ENCODE data around the gene GPR141. TPM values are rescaled to one million over a fixed set of nuclear protein-coding genes. Genes with fewer than 3 reads are reported as not detected.

Gene GPR141
- total RNA-seq, 1 experiment from 2014 or later = not detected

DNA sequence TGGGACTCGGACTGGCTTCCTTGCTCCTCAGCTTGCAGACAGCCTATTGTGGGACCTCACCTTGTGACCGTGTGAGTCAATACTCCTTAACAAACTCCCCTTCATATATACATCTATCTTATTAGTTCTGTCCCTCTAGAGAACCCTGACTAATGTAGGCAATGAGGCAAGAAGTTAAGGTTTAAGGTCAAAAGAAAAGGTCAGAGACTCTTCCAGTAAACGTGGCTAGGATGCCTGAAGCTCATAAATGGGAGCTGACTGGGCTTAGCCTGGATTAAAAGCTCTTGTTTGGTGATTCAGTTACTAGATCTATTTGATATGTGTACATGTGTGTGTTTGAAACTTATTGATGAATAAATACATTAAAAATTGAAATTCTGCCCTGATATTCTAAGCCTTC, 10.6 kb upstream of the GPR141 start:
- Histone ChIP-seq H3K36me3 (ENCODE audit: insufficient read depth, low read length) (no peaks in the 10 kb centered on the region), H3K4me1 (ENCODE audit: low read length) (no peaks in the 10 kb centered on the region), H3K79me2 (ENCODE audit: low read length) (no peaks in the 10 kb centered on the region), H2AFZ (ENCODE audit: low read length) (no peak overlapping the region), H3K9me3 (ENCODE audit: low read length) (no peaks in the 10 kb centered on the region), H3K9me2 (replicated peaks; ENCODE audit: insufficient read depth, low read length) (no peaks in the 10 kb centered on the region), H3K27ac (ENCODE audit: low read length) (no peak overlapping the region), H3K4me2 (ENCODE audit: low read depth, low read length, poor library complexity, severe bottlenecking) (no peak overlapping the region), H4K20me1 (ENCODE audit: insufficient read depth, low read depth, low read length) (no peaks in the 10 kb centered on the region), H3K27me3 (ENCODE audit: low read length) (no peaks in the 10 kb centered on the region), H3K9ac (ENCODE audit: low read length) (no peak overlapping the region), H3K4me3 (ENCODE audit: low read length) (no peak overlapping the region)
- no peak for DNase-seq

- no peaks in the 10 kb centered on the region for H3K9me2 ChIP-seq (replicated peaks; ENCODE audit: insufficient read depth, low read length)
- H3K79me2 ChIP-seq (ENCODE audit: low read length) = no peaks in the 10 kb centered on the region
- H3K36me3 ChIP-seq (ENCODE audit: insufficient read depth, low read length) = no peaks in the 10 kb centered on the region
- H2AFZ ChIP-seq (ENCODE audit: low read length) = no peak overlapping the region
- H3K27ac ChIP-seq (ENCODE audit: low read length) = no peak overlapping the region
- H3K4me1 ChIP-seq (ENCODE audit: low read length) = no peaks in the 10 kb centered on the region
- no peak overlapping the region for H3K4me2 ChIP-seq (ENCODE audit: low read depth, low read length, poor library complexity, severe bottlenecking)
- no peaks in the 10 kb centered on the region for H3K27me3 ChIP-seq (ENCODE audit: low read length)
- DNase-seq = no peak
- no peak overlapping the region for H3K9ac ChIP-seq (ENCODE audit: low read length)
- H4K20me1 ChIP-seq (ENCODE audit: insufficient read depth, low read depth, low read length) = no peaks in the 10 kb centered on the region
- H3K4me3 ChIP-seq (ENCODE audit: low read length) = no peak overlapping the region
- H3K9me3 ChIP-seq (ENCODE audit: low read length) = no peaks in the 10 kb centered on the region
Measured at GRCh38 chr7:37673523-37673922, 10.0 kb upstream of the GPR141 start.

DNA sequence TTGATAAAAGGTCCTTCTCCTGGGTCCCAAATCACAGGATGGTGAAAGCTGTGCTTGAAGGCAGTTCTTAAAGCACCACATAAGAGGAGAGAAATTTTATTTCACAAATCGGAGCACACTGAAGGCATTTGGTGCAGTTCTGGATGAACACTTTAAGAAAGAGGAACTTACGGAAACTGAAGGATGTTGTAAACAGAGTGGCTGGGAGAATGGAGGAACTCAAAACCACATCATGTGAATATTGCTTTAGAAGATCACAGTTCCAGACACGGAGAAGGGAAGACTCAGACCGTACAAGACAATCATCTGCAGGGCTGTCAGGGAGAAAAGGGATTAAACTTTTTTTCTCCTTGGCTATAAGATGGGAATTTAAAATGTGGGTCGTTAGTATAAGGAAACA, 9.0 kb upstream of the GPR141 start:
- Histone ChIP-seq H3K4me2 (ENCODE audit: low read depth, low read length, poor library complexity, severe bottlenecking) (no peak overlapping the region), H4K20me1 (ENCODE audit: insufficient read depth, low read depth, low read length) (no peaks in the 10 kb centered on the region), H3K4me1 (ENCODE audit: low read length) (no peaks in the 10 kb centered on the region), H3K27me3 (ENCODE audit: low read length) (no peaks in the 10 kb centered on the region), H2AFZ (ENCODE audit: low read length) (no peak overlapping the region), H3K79me2 (ENCODE audit: low read length) (no peaks in the 10 kb centered on the region), H3K9me3 (ENCODE audit: low read length) (no peaks in the 10 kb centered on the region), H3K27ac (ENCODE audit: low read length) (no peak overlapping the region), H3K9me2 (replicated peaks; ENCODE audit: insufficient read depth, low read length) (no peaks in the 10 kb centered on the region), H3K4me3 (ENCODE audit: low read length) (no peak overlapping the region), H3K36me3 (ENCODE audit: insufficient read depth, low read length) (no peaks in the 10 kb centered on the region), H3K9ac (ENCODE audit: low read length) (no peak overlapping the region)
- DNase-seq = no peak

DNA sequence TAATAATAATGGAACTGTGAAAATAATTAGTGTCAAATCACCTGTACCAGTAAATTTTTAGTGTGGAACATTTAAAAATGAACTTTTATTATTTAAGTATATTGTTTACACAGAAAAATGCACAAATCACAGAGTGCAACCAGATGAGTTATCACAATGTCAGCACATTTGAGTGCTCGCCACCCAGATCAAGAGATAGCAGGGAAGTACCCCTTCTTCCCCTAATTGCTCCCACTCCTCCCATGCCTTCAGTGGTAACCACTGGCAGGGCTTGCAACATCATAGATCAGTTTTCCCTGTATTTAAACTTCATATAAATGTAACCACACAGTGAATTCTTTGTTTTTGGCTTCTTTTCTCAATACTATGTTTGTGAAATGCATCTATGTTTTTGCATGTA, 7.8 kb upstream of the GPR141 start:
- Histone ChIP-seq H3K9ac (ENCODE audit: low read length) (no peak overlapping the region), H3K27me3 (ENCODE audit: low read length) (no peaks in the 10 kb centered on the region), H3K4me2 (ENCODE audit: low read depth, low read length, poor library complexity, severe bottlenecking) (no peak overlapping the region), H3K4me3 (ENCODE audit: low read length) (no peak overlapping the region), H4K20me1 (ENCODE audit: insufficient read depth, low read depth, low read length) (no peaks in the 10 kb centered on the region), H3K9me3 (ENCODE audit: low read length) (no peaks in the 10 kb centered on the region), H3K27ac (ENCODE audit: low read length) (no peak overlapping the region), H3K9me2 (replicated peaks; ENCODE audit: insufficient read depth, low read length) (no peaks in the 10 kb centered on the region), H3K79me2 (ENCODE audit: low read length) (no peaks in the 10 kb centered on the region), H2AFZ (ENCODE audit: low read length) (no peak overlapping the region), H3K36me3 (ENCODE audit: insufficient read depth, low read length) (no peaks in the 10 kb centered on the region), H3K4me1 (ENCODE audit: low read length) (no peaks in the 10 kb centered on the region)
- DNase-seq = no peak

DNA sequence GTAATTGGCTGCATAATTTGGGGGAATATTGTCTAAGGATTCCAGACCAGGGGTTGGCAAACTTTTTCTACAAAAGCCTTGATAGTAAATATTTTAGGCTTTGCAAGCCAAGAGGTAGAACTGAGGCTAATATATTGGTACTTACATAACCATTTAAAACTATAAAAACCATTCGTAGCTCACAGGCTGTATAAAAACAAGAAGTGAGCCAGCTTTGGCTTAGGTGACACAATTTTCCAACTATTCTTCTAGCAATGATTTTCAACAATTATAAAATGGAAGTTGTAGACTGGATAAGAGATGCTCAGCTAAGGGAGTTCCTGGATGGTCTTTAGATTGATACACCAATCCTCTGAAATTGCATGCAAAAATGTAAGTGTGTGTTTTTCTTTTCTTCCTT, 1.4 kb downstream of the GPR141 start:
- Histone ChIP-seq H3K9me2 (replicated peaks; ENCODE audit: insufficient read depth, low read length) (no peaks in the 10 kb centered on the region), H3K27ac (ENCODE audit: low read length) (no peak overlapping the region), H3K36me3 (ENCODE audit: insufficient read depth, low read length) (no peaks in the 10 kb centered on the region), H4K20me1 (ENCODE audit: insufficient read depth, low read depth, low read length) (no peaks in the 10 kb centered on the region), H2AFZ (ENCODE audit: low read length) (no peak overlapping the region), H3K4me3 (ENCODE audit: low read length) (no peak overlapping the region), H3K79me2 (ENCODE audit: low read length) (no peaks in the 10 kb centered on the region), H3K27me3 (ENCODE audit: low read length) (no peaks in the 10 kb centered on the region), H3K4me1 (ENCODE audit: low read length) (peaks cover 18% of the 10 kb centered on the region), H3K9ac (ENCODE audit: low read length) (no peak overlapping the region), H3K9me3 (ENCODE audit: low read length) (no peaks in the 10 kb centered on the region), H3K4me2 (ENCODE audit: low read depth, low read length, poor library complexity, severe bottlenecking) (no peak overlapping the region)
- no peak for DNase-seq

- no peaks in the 10 kb centered on the region for H3K9me2 ChIP-seq (replicated peaks; ENCODE audit: insufficient read depth, low read length)
- no peak overlapping the region for H3K27ac ChIP-seq (ENCODE audit: low read length)
- no peaks in the 10 kb centered on the region for H3K36me3 ChIP-seq (ENCODE audit: insufficient read depth, low read length)
- H3K4me3 ChIP-seq (ENCODE audit: low read length) = no peak overlapping the region
- H4K20me1 ChIP-seq (ENCODE audit: insufficient read depth, low read depth, low read length) = no peaks in the 10 kb centered on the region
- H3K9me3 ChIP-seq (ENCODE audit: low read length) = no peaks in the 10 kb centered on the region
- H3K9ac ChIP-seq (ENCODE audit: low read length) = no peak overlapping the region
- H3K4me2 ChIP-seq (ENCODE audit: low read depth, low read length, poor library complexity, severe bottlenecking) = no peak overlapping the region
- no peaks in the 10 kb centered on the region for H3K27me3 ChIP-seq (ENCODE audit: low read length)
- no peaks in the 10 kb centered on the region for H3K79me2 ChIP-seq (ENCODE audit: low read length)
- DNase-seq = no peak
- H2AFZ ChIP-seq (ENCODE audit: low read length) = no peak overlapping the region
- peaks cover 18% of the 10 kb centered on the region for H3K4me1 ChIP-seq (ENCODE audit: low read length)
Measured at GRCh38 chr7:37686556-37687345, 3.2 kb downstream of the GPR141 start.

DNA sequence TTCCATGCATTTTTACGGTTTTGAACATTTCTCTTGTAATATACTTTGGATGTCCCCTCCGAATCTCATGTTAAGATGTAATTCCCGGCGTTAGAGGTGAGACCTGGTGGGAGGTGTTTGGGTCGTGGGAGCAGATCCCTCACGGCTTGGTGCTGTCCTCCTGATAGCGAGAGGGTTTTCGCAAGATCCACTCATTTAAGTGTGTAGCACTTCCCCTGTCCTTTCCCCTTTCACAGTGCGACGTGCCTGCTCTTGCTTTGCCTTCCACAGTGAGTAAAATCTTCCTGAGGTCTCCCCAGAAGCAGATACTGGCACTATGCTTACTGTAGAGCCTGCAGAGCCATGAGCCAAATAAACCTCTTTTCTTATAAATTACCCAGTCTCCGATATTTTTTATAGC, 6.6 kb downstream of the GPR141 start:
- no peak for DNase-seq
- Histone ChIP-seq H3K79me2 (ENCODE audit: low read length) (no peaks in the 10 kb centered on the region), H3K9me2 (replicated peaks; ENCODE audit: insufficient read depth, low read length) (no peaks in the 10 kb centered on the region), H3K4me2 (ENCODE audit: low read depth, low read length, poor library complexity, severe bottlenecking) (no peak overlapping the region), H4K20me1 (ENCODE audit: insufficient read depth, low read depth, low read length) (no peaks in the 10 kb centered on the region), H3K27ac (ENCODE audit: low read length) (no peak overlapping the region), H2AFZ (ENCODE audit: low read length) (no peak overlapping the region), H3K9ac (ENCODE audit: low read length) (no peak overlapping the region), H3K4me1 (ENCODE audit: low read length) (no peaks in the 10 kb centered on the region), H3K9me3 (ENCODE audit: low read length) (no peaks in the 10 kb centered on the region), H3K36me3 (ENCODE audit: insufficient read depth, low read length) (no peaks in the 10 kb centered on the region), H3K4me3 (ENCODE audit: low read length) (no peak overlapping the region), H3K27me3 (ENCODE audit: low read length) (no peaks in the 10 kb centered on the region)

- Histone ChIP-seq H3K4me1 (ENCODE audit: low read length) (no peaks in the 10 kb centered on the region), H4K20me1 (ENCODE audit: insufficient read depth, low read depth, low read length) (no peaks in the 10 kb centered on the region), H3K27ac (ENCODE audit: low read length) (no peak overlapping the region), H3K9me2 (replicated peaks; ENCODE audit: insufficient read depth, low read length) (no peaks in the 10 kb centered on the region), H3K4me2 (ENCODE audit: low read depth, low read length, poor library complexity, severe bottlenecking) (no peak overlapping the region), H3K79me2 (ENCODE audit: low read length) (no peaks in the 10 kb centered on the region), H3K27me3 (ENCODE audit: low read length) (no peaks in the 10 kb centered on the region), H3K9ac (ENCODE audit: low read length) (no peak overlapping the region), H2AFZ (ENCODE audit: low read length) (no peak overlapping the region), H3K36me3 (ENCODE audit: insufficient read depth, low read length) (no peaks in the 10 kb centered on the region), H3K9me3 (ENCODE audit: low read length) (no peaks in the 10 kb centered on the region), H3K4me3 (ENCODE audit: low read length) (no peak overlapping the region)
- no peak for DNase-seq
Measured at GRCh38 chr7:37694208-37695094, 10.9 kb downstream of the GPR141 start.

All from Karpas-422 (cell line).